ENCODE data around the gene MED15. TPM values are rescaled to one million over a fixed set of nuclear protein-coding genes. Genes with fewer than 3 reads are reported as not detected.
"Not testable (repeated sequence)": the region's sequence is repeated elsewhere in the genome, so short reads cannot be mapped to it uniquely, and the experiment has no call there.

MED15 gene
- total RNA-seq, 1 experiment from 2014 or later, result 59.3 TPM

DNA sequence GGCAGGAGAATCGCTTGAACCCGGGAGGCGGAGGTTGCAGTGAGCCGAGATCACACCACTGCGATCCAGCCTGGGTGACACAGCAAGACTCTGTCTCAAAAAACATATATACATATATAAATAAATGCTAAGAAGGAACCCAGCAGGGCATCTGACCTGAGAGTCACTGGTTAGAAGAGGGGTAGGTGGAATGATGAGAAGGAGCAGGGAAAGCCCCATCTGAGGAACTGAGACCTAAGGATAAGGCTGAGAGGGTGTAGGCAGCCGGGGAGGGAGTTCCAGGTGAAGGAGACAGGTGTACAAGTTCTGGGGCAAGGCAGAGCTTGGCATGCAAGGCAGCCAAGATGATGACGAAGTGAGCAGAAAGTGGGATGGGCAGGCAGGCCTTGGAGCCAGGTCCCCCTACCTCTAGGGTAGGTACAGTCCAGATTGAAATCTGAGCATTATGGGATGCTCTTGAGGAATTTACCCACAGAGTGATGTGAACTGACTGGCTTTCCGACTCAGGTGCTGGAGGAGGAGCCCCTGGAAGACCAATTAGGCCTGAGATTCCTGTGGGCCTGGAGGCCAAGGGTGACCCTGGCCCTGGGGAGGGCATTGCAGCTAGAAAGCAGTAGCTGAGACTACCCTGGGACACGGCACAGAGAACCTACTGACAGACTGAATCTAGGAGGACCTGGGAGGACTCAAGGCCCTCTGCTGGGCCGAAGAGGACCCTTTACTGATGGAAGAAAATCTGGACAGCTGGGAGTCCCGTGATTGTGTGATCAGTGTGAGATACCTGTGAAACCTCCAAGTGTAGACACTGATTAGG, 34.6 kb upstream of the MED15 start:
- Histone ChIP-seq H3K4me3 (ENCODE audit: low read depth in 2 of 2, low read length in 2 of 2) (no peak overlapping the region), H3K4me1 (ENCODE audit: control insufficient read depth, insufficient read depth, low read length) (no peaks in the 10 kb centered on the region), H3K36me3 (ENCODE audit: control insufficient read depth, insufficient read depth, low read length) (no peaks in the 10 kb centered on the region), H3K27me3 (ENCODE audit: control insufficient read depth, insufficient read depth, low read length) (no peaks in the 10 kb centered on the region), H3K27ac (ENCODE audit: low read length) (no peak overlapping the region), H3K9me3 (ENCODE audit: control insufficient read depth, insufficient read depth, low read depth, low read length) (no peaks in the 10 kb centered on the region)
- intact Hi-C loops (cut with micrococcal nuclease; ENCODE audit: unreplicated experiment) (no loop called here), in situ Hi-C loops (cut with HindIII; ENCODE audit: low pct_unique_long_range_greater_than_20kb, low sequenced_read_pairs) (no loop called here)
- no peak for DNase-seq (ENCODE audit: low read depth, low spot score)
- POLR2A ChIA-PET, result no interaction called here
- TF ChIP-seq POLR2AphosphoS5 (IDR thresholded peaks at IDR 0.05; ENCODE audit: low read depth, low read length) (no peak), SIN3A (IDR thresholded peaks at IDR 0.05; ENCODE audit: borderline replicate concordance, insufficient read depth, low read depth, low read length) (no peak), TCF7L2 (IDR thresholded peaks at IDR 0.05; ENCODE audit: low read depth, low read length) (no peak)
- TF ChIP-seq, protein P1, sequence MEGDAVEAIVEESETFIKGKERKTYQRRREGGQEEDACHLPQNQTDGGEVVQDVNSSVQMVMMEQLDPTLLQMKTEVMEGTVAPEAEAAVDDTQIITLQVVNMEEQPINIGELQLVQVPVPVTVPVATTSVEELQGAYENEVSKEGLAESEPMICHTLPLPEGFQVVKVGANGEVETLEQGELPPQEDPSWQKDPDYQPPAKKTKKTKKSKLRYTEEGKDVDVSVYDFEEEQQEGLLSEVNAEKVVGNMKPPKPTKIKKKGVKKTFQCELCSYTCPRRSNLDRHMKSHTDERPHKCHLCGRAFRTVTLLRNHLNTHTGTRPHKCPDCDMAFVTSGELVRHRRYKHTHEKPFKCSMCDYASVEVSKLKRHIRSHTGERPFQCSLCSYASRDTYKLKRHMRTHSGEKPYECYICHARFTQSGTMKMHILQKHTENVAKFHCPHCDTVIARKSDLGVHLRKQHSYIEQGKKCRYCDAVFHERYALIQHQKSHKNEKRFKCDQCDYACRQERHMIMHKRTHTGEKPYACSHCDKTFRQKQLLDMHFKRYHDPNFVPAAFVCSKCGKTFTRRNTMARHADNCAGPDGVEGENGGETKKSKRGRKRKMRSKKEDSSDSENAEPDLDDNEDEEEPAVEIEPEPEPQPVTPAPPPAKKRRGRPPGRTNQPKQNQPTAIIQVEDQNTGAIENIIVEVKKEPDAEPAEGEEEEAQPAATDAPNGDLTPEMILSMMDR (IDR thresholded peaks at IDR 0.05), result no peak
- no TSS peak for BruUV-seq (replicated peaks)
- CTCF ChIA-PET, result no interaction called here
- ATAC-seq, result no peak

DNA sequence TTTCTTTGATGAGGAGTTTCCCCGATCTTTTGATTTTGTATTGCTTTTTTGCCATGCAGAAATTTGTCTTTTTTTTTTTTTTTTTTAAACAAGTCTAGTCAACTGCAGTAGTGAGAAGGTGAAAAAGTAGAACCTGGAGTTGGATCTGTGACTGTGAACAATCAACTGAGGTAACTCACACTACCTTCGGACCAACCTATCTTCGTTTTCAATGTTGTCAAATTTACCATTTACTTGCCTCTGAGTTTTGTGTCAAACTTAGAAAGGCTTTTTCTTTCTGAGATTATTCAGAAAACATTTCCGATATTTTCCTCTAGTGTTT, 32.3 kb upstream of the MED15 start:
- Histone ChIP-seq H3K4me3 (ENCODE audit: low read depth in 2 of 2, low read length in 2 of 2) (no peak overlapping the region), H3K36me3 (ENCODE audit: control insufficient read depth, insufficient read depth, low read length) (no peaks in the 10 kb centered on the region), H3K9me3 (ENCODE audit: control insufficient read depth, insufficient read depth, low read depth, low read length) (no peaks in the 10 kb centered on the region), H3K4me1 (ENCODE audit: control insufficient read depth, insufficient read depth, low read length) (no peaks in the 10 kb centered on the region), H3K27ac (ENCODE audit: low read length) (no peak overlapping the region), H3K27me3 (ENCODE audit: control insufficient read depth, insufficient read depth, low read length) (no peaks in the 10 kb centered on the region)
- TF ChIP-seq SIN3A (IDR thresholded peaks at IDR 0.05; ENCODE audit: borderline replicate concordance, insufficient read depth, low read depth, low read length) (no peak), TCF7L2 (IDR thresholded peaks at IDR 0.05; ENCODE audit: low read depth, low read length) (no peak), POLR2AphosphoS5 (IDR thresholded peaks at IDR 0.05; ENCODE audit: low read depth, low read length) (no peak)
- TF ChIP-seq, protein P1 (IDR thresholded peaks at IDR 0.05), result no peak
- TF ChIP-seq, protein P2, sequence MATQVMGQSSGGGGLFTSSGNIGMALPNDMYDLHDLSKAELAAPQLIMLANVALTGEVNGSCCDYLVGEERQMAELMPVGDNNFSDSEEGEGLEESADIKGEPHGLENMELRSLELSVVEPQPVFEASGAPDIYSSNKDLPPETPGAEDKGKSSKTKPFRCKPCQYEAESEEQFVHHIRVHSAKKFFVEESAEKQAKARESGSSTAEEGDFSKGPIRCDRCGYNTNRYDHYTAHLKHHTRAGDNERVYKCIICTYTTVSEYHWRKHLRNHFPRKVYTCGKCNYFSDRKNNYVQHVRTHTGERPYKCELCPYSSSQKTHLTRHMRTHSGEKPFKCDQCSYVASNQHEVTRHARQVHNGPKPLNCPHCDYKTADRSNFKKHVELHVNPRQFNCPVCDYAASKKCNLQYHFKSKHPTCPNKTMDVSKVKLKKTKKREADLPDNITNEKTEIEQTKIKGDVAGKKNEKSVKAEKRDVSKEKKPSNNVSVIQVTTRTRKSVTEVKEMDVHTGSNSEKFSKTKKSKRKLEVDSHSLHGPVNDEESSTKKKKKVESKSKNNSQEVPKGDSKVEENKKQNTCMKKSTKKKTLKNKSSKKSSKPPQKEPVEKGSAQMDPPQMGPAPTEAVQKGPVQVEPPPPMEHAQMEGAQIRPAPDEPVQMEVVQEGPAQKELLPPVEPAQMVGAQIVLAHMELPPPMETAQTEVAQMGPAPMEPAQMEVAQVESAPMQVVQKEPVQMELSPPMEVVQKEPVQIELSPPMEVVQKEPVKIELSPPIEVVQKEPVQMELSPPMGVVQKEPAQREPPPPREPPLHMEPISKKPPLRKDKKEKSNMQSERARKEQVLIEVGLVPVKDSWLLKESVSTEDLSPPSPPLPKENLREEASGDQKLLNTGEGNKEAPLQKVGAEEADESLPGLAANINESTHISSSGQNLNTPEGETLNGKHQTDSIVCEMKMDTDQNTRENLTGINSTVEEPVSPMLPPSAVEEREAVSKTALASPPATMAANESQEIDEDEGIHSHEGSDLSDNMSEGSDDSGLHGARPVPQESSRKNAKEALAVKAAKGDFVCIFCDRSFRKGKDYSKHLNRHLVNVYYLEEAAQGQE (IDR thresholded peaks at IDR 0.05; ENCODE audit: insufficient read depth in 1 of 2, low read depth in 2 of 2, low read length in 1 of 2), result no peak
- BruUV-seq (replicated peaks), result no TSS peak
- in situ Hi-C loops (cut with HindIII; ENCODE audit: low pct_unique_long_range_greater_than_20kb, low sequenced_read_pairs), result no loop called here
- intact Hi-C loops (cut with micrococcal nuclease; ENCODE audit: unreplicated experiment), result no loop called here
- ATAC-seq, result no peak
- no peak for DNase-seq (ENCODE audit: low read depth, low spot score)
- CTCF ChIA-PET, result no interaction called here
- POLR2A ChIA-PET, result no interaction called here

DNA sequence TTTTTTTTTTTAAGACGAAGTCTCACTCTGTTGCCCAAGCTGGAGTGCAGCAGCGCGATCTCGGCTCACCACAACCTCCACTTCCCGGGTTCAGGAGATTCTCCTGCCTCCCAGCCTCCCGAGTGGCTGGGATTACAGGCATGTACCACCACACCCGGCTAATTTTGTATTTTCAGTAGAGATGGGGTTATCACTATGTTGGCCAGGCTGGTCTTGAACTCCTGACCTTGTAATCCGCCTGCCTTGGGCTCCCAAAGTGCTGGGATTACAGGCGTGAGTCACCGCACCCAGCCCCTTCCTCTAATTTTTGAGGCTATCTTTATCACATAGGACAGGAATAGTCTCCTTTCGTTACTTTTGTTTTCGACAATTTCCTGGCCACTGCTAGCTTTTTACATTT, 31.8 kb upstream of the MED15 start:
- H3K4me1 ChIP-seq (ENCODE audit: control insufficient read depth, insufficient read depth, low read length); intact Hi-C loops (cut with micrococcal nuclease; ENCODE audit: unreplicated experiment); ATAC-seq; H3K9me3 ChIP-seq (ENCODE audit: control insufficient read depth, insufficient read depth, low read depth, low read length); DNase-seq (ENCODE audit: low read depth, low spot score); CTCF ChIA-PET; BruUV-seq (replicated peaks); H3K27ac ChIP-seq (ENCODE audit: low read length); H3K27me3 ChIP-seq (ENCODE audit: control insufficient read depth, insufficient read depth, low read length); POLR2A ChIA-PET; H3K4me3 ChIP-seq (ENCODE audit: low read depth in 2 of 2, low read length in 2 of 2); in situ Hi-C loops (cut with HindIII; ENCODE audit: low pct_unique_long_range_greater_than_20kb, low sequenced_read_pairs); H3K36me3 ChIP-seq (ENCODE audit: control insufficient read depth, insufficient read depth, low read length): not testable (repeated sequence)

DNA sequence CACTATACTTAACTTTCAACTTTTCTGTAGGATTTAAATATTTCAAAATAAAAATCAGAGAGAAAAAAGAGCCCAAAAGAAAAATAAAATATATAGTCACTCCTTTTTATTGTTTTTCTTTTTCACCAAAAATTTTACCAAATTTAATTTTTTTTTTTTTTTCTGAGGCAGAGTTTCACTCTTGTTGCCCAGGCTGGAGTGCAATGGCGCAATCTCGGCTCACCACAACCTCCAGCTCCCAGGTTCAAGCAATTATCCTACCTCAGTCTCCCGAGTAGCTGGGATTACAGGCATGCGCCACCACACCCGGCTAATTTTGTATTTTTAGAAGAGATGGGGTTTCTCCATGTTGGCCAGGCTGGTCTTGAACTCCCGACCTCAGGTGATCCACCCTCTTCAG, 29.4 kb upstream of the MED15 start:
- ATAC-seq; in situ Hi-C loops (cut with HindIII; ENCODE audit: low pct_unique_long_range_greater_than_20kb, low sequenced_read_pairs); POLR2A ChIA-PET; DNase-seq (ENCODE audit: low read depth, low spot score); H3K27me3 ChIP-seq (ENCODE audit: control insufficient read depth, insufficient read depth, low read length); H3K36me3 ChIP-seq (ENCODE audit: control insufficient read depth, insufficient read depth, low read length); BruUV-seq (replicated peaks); H3K9me3 ChIP-seq (ENCODE audit: control insufficient read depth, insufficient read depth, low read depth, low read length); H3K27ac ChIP-seq (ENCODE audit: low read length); CTCF ChIA-PET; H3K4me3 ChIP-seq (ENCODE audit: low read depth in 2 of 2, low read length in 2 of 2); intact Hi-C loops (cut with micrococcal nuclease; ENCODE audit: unreplicated experiment); H3K4me1 ChIP-seq (ENCODE audit: control insufficient read depth, insufficient read depth, low read length): not testable (repeated sequence)
